HG03139 (cell line): ENCODE results near the gene NOSIP.

Experiments
- ATAC-seq: cut with Tn5 transposase; IDR thresholded peaks from one replicate; pipeline ENCODE4 v1.9.1; 2021; ENCODE audit not compliant: unreplicated experiment

NOSIP gene

GRCh38 chr19:49549045-49549444, 31.3 kb downstream of the NOSIP start:
- no peak for ATAC-seq

DNA sequence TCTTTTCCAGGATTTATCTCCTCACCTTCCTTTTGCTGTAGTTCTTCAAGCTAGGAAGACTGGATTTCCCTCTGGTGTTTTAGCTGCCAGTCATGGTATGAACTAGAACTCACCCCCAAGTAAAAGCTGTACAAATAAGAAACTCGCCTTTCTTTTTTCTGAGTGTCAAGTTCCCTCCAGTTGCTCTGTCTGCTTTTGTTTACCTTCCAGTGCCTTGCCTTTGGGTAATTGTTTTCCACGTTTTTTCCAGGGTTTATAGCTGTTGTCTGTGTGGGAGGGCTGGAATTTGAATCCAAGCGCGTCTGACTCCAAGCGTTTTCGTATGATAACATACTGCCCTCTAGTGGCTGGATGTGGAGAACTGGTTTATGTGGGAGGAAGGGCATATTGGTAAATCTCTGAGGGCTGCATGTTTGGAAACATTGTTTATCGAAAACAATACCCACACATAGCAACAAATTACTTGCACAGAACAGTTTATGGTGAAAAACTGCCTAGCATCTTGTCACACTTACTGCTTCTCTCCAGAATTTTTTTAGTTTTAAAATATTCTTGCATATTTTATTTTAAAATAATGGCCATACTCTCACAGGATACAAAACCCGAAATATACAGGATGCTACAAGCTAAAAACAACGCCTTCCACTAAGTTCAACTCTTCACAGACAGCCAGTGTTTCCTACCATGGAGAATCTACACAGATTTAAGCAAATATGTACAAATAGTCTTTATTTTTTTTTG, 33.4 kb downstream of the NOSIP start:
- ATAC-seq = no peak

GRCh38 chr19:49544154-49544553, 36.2 kb downstream of the NOSIP start:
- no peak for ATAC-seq

GRCh38 chr19:49543032-49543431, 37.3 kb downstream of the NOSIP start:
- no peak for ATAC-seq

GRCh38 chr19:49542446-49542845, 37.9 kb downstream of the NOSIP start:
- ATAC-seq = no peak

DNA sequence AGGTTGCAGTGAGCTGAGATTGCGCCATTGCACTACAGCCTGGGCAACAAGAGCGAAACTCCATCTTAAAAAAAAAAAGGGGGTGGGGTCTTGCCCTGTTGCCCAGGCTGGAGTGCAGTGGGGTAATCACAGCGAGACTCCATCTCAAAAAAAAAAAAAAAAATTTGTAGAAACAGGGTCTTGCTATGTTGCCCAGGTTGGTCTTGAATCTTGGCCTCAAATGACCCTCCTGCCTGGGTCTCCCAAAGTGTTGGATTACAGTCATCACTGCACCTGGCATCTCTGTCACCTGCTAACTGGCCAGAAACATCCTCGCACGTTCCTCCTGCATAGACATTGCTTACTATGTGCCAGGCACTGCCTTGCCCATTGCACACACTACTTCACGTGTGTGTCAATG, 38.4 kb downstream of the NOSIP start:
- ATAC-seq = no peak

- ATAC-seq = no peak
Measured at GRCh38 chr19:49539192-49539952, 41.0 kb downstream of the NOSIP start.

GRCh38 chr19:49538643-49539042, 41.7 kb downstream of the NOSIP start:
- no peak for ATAC-seq

DNA sequence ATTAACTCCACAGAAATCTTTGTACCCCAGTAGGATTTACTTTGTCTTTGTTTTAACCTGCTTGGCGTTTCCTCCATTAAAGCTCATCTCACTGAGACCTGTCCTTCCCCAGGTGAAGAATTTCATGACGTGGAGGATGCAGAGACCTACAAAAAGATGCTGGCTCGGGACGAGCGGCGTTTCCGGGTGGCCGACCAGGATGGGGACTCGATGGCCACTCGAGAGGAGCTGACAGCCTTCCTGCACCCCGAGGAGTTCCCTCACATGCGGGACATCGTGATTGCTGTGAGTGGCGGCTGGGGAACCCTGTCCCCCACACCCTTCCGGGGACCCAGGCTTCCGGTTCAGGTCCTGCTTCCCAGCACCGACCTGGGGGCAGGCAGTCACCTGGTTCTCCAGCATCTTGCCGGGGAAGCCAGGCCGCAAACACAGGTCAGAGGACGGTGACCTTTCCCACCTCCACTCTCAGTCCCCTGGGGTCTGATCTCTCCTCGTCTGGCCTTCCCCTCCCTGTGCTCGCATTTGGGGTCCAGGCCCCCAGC, 43.4 kb downstream of the NOSIP start:
- ATAC-seq = no peak

- no peak for ATAC-seq
Measured at GRCh38 chr19:49534632-49535385, 45.5 kb downstream of the NOSIP start.

DNA sequence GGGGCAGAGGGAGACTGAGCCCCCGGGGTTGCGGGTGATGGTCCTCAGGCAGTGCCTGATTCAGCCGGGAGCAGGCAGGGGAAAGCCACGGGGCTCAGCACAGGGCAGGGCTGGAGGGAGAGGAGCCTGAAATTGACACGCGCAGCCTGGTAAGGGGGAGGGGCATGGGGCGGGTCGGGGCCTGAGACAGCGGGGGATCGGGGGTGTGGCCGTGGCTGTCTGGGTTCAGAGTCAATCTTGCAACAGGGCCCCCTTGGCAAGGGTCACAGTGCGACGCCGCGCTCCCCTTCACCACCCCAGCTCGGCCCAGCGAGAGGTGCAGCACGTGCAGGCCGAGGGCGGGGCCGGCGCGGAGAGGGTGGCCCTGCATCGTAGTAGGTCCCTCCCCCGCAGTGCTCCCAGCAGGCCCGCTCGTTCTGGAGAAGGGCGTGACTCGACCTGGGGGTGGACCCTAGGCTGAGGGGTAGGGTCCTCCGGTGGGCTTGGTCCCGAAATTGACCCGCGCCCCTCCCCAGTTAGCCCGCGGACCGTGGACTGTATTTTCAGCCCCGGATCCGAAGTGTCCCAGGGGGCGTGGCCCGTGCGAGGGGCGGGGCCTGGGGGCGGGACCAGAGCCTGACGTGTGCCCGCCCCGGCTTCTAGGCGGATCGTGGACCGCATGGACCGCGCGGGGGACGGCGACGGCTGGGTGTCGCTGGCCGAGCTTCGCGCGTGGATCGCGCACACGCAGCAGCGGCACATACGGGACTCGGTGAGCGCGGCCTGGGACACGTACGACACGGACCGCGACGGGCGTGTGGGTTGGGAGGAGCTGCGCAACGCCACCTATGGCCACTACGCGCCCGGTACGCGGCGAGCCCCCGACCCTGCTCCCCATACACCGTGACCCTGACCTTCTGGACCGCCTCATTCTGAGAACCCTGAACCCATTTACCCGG, 46.5 kb downstream of the NOSIP start:
- ATAC-seq = peak; percentile 60

DNA sequence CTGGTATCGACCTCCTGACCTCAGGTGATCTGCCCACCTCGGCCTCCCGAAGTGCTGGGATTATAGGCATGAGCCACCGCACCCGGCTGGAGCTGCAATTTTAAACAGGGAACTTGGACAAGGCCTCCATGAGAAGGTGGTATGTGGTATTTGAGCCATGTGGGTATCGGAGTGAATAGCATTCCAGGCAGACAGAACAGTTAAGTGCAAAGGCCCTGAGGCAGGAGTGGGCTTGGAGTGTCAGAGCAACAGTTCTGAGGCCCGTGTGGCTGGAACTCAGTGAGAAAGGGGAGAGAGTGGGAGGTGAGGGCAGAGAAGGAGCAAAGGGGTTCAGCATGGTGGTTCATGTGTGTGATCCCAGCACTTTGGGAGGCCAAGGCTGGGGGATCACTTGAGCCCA, 49.6 kb downstream of the NOSIP start:
- ATAC-seq = no peak

DNA sequence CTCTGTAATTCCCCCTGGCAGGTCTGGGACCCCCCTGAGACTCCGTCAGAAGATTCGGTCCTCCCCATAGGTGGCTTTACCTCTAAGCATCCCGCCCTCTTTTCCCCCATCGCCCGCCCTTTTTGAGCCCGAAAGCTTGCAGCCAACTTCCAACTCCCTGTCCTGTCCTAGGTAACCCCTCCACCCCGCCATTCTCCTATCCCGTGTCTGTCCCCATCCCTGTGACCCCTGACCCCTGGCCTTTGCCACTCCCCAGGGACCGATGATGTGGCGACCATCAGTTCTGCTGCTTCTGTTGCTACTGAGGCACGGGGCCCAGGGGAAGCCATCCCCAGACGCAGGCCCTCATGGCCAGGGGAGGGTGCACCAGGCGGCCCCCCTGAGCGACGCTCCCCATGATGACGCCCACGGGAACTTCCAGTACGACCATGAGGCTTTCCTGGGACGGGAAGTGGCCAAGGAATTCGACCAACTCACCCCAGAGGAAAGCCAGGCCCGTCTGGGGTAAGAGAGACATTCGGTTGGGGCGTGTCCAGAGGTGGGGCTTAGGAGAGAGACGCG, 52.1 kb downstream of the NOSIP start:
- ATAC-seq = no peak

- no peak for ATAC-seq
Measured at GRCh38 chr19:49524812-49525455, 55.4 kb downstream of the NOSIP start.

- ATAC-seq = no peak
Measured at GRCh38 chr19:49520705-49521319, 59.5 kb downstream of the NOSIP start.

DNA sequence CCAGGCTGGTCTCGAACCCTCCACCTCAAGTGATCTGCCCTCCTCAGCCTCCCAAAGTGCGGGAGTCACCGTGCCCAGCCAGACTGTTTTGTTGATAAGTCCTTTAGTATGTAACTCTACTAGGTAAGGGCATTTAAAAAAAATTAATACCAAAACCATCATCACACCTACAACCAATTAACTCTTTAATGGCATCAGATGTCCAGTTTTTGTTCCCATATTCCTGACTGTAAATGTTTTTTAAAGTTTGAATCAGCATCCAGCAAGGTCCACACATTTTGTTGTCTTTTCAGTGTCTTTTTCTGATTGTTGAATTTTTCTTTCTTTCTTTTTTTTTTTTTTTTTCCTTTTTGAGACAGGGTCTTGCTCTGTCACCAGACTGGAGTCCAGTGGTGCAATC, 62.3 kb downstream of the NOSIP start:
- ATAC-seq = no peak

GRCh38 chr19:49515767-49516166, 64.6 kb downstream of the NOSIP start:
- no peak for ATAC-seq

DNA sequence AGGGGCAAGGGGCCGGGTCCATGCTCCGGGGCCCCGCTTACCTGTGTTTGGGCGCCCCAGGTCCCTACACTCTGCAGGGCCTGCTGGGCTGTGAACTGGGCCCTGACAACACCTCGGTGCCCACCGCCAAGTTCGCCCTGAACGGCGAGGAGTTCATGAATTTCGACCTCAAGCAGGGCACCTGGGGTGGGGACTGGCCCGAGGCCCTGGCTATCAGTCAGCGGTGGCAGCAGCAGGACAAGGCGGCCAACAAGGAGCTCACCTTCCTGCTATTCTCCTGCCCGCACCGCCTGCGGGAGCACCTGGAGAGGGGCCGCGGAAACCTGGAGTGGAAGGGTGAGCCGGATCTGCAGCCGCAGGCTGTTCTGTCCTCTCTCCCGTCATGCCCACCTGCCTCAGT, 66.2 kb downstream of the NOSIP start:
- ATAC-seq = no peak

- no peak for ATAC-seq
Measured at GRCh38 chr19:49513746-49514118, 66.6 kb downstream of the NOSIP start.
